GM19372 (cell line): ENCODE results near the gene MIS18A.
A peak's percentile ranks its signal among the peaks of the same experiment; 100 is the strongest.
"Not testable (repeated sequence)": the region's sequence is repeated elsewhere in the genome, so short reads cannot be mapped to it uniquely, and the experiment has no call there.

ENCODE experiments used
- ATAC-seq: cut with Tn5 transposase; IDR thresholded peaks from one replicate; pipeline ENCODE4 v1.9.1; 2021; ENCODE audit warnings: mild to moderate bottlenecking, low read depth, moderate library complexity; ENCODE audit not compliant: unreplicated experiment

The MIS18A gene

GRCh38 chr21:32278518-32279376 lies at the start of gene MIS18A:
MIS18A (minus strand) TSS chr21:32279049; CDS start chr21:32279014, 35 bp downstream.
- ATAC-seq, result peak; percentile 91

- no peak for ATAC-seq
Observed at GRCh38 chr21:32328595-32328994, 49.7 kb upstream of the MIS18A start.

- no peak for ATAC-seq
Observed at GRCh38 chr21:32325706-32326105, 46.9 kb upstream of the MIS18A start.

- ATAC-seq, result no peak
Observed at GRCh38 chr21:32322676-32323075, 43.8 kb upstream of the MIS18A start.

- no peak for ATAC-seq
Observed at GRCh38 chr21:32322103-32322502, 43.3 kb upstream of the MIS18A start.

- ATAC-seq, result no peak
Observed at GRCh38 chr21:32321480-32321879, 42.6 kb upstream of the MIS18A start.

- ATAC-seq, result no peak
Observed at GRCh38 chr21:32320726-32321125, 41.9 kb upstream of the MIS18A start.

- no peak for ATAC-seq
Observed at GRCh38 chr21:32320059-32320458, 41.2 kb upstream of the MIS18A start.

GRCh38 chr21:32319012-32319411 lies 40.2 kb upstream of the MIS18A start:
- ATAC-seq, result no peak

GRCh38 chr21:32317726-32318125 lies 38.9 kb upstream of the MIS18A start:
- no peak for ATAC-seq

GRCh38 chr21:32316361-32317215 lies 37.7 kb upstream of the MIS18A start:
- ATAC-seq, result no peak

GRCh38 chr21:32315511-32316281 lies 36.8 kb upstream of the MIS18A start:
- no peak for ATAC-seq

GRCh38 chr21:32314806-32315205 lies 36.0 kb upstream of the MIS18A start:
- ATAC-seq, result no peak

GRCh38 chr21:32312976-32313375 lies 34.1 kb upstream of the MIS18A start:
- no peak for ATAC-seq

GRCh38 chr21:32312326-32312725 lies 33.5 kb upstream of the MIS18A start:
- no peak for ATAC-seq

GRCh38 chr21:32311621-32312020 lies 32.8 kb upstream of the MIS18A start:
- ATAC-seq, result no peak

GRCh38 chr21:32310976-32311375 lies 32.1 kb upstream of the MIS18A start:
- not testable (repeated sequence) for ATAC-seq

GRCh38 chr21:32309906-32310460 lies 31.1 kb upstream of the MIS18A start:
- ATAC-seq, result no peak

GRCh38 chr21:32308696-32309095 lies 29.8 kb upstream of the MIS18A start:
- no peak for ATAC-seq

GRCh38 chr21:32307706-32308105 lies 28.9 kb upstream of the MIS18A start:
- no peak for ATAC-seq
